Measurements from ENCODE around the gene ARHGAP42. TPM values are rescaled to one million over a fixed set of nuclear protein-coding genes. Genes with fewer than 3 reads are reported as not detected.

ARHGAP42 gene
- total RNA-seq, 4 donors from 2014 or later, result 28.5 to 52.2 (median 40.4) TPM

DNA sequence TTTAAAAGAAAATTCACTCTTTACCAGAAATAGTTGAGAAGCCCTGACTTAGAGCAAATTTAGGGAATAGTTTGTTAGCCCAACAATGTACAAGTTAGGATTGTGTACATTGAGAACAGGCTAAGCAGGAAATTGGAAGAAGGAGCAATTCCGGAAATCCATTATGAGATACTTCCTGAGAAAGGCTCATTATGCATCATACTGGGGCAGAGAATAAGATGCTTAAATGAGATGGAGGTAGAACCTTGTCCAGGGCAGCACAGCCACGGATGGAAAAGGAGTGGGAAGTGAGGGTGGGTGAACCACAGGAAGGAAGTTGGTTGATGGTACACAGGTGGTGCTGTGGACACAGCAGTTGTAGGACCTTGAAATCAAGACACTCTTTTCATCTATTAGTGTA lies 262.4 kb downstream of the ARHGAP42 start:
- DNase-seq (ENCODE audit: low spot score in 2 of 2), result no peak
- H3K27ac ChIP-seq, result no peak overlapping the region
- H3K27me3 ChIP-seq, result no peaks in the 10 kb centered on the region
- H3K36me3 ChIP-seq, result peaks cover 0 to 26% (median 0%) of the 10 kb centered on the region in 3 donors
- TF ChIP-seq POLR2A (IDR thresholded peaks at IDR 0.05) (no peak), EP300 (IDR thresholded peaks at IDR 0.05) (no peak)
- TF ChIP-seq, protein P1, sequence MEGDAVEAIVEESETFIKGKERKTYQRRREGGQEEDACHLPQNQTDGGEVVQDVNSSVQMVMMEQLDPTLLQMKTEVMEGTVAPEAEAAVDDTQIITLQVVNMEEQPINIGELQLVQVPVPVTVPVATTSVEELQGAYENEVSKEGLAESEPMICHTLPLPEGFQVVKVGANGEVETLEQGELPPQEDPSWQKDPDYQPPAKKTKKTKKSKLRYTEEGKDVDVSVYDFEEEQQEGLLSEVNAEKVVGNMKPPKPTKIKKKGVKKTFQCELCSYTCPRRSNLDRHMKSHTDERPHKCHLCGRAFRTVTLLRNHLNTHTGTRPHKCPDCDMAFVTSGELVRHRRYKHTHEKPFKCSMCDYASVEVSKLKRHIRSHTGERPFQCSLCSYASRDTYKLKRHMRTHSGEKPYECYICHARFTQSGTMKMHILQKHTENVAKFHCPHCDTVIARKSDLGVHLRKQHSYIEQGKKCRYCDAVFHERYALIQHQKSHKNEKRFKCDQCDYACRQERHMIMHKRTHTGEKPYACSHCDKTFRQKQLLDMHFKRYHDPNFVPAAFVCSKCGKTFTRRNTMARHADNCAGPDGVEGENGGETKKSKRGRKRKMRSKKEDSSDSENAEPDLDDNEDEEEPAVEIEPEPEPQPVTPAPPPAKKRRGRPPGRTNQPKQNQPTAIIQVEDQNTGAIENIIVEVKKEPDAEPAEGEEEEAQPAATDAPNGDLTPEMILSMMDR (IDR thresholded peaks at IDR 0.05), result no peak
- H3K9me3 ChIP-seq, result no peaks in the 10 kb centered on the region
- H3K4me1 ChIP-seq, result no peaks in the 10 kb centered on the region
- WGBS, 2 donors, result 71 to 74% methylated on average over 2 of the region's 2 CpGs
- H3K4me3 ChIP-seq, result no peak overlapping the region

DNA sequence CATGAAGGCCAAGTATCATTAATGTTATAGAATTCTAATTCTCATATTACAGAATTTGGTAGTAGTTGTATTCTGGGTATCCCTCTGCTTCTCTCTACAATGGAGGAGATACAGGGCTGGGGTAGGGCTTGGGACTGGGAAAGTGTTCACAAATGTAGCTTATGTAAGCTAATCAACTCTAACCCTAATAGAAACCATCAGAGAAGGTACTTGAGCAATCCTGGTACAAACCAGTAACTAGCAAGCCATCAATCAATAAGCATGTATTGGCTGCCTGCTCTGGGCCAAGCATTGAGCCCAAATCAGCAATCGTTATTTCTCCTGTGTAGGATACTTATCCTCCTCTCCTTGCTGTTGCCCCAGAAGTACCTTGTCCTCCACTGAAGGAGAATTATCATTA lies 268.2 kb downstream of the ARHGAP42 start:
- Histone ChIP-seq H3K36me3 (peaks cover 0 to 18% (median 0%) of the 10 kb centered on the region in 3 donors), H3K27ac (no peak overlapping the region), H3K4me1 (peaks cover 0 to 4% (median 0%) of the 10 kb centered on the region in 4 donors), H3K27me3 (no peaks in the 10 kb centered on the region), H3K4me3 (no peak overlapping the region), H3K9me3 (no peaks in the 10 kb centered on the region)
- 92 to 95% methylated on average over 1 of the region's 1 CpG for WGBS, 2 donors
- TF ChIP-seq POLR2A (IDR thresholded peaks at IDR 0.05) (no peak), EP300 (IDR thresholded peaks at IDR 0.05) (no peak)
- TF ChIP-seq, protein P1 (IDR thresholded peaks at IDR 0.05), result no peak
- no peak for DNase-seq (ENCODE audit: low spot score in 2 of 2)

DNA sequence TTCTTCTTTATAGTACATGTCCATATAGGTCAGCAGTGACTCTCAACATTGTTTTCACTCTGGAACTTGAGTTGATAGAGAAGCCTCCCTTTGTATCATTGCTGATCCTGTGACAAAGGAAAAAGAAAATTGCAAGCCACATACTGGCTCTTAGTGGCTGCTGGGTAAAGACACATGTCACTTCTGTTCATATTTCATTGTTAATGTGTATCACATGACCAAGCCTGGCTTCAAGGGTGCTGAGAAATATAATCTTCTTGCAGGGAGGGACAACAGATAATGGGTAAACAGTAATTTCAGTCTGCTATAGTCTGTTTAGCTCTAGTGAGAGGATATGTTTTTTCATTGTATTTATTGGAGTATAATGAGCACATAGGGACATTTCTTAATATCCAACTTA lies 269.3 kb downstream of the ARHGAP42 start:
- no peak overlapping the region for H3K4me3 ChIP-seq
- H3K4me1 ChIP-seq, result peaks cover 0 to 4% (median 0%) of the 10 kb centered on the region in 4 donors
- no peaks in the 10 kb centered on the region for H3K27me3 ChIP-seq
- H3K36me3 ChIP-seq, result peaks cover 0 to 28% (median 0%) of the 10 kb centered on the region in 3 donors
- TF ChIP-seq, protein P1 (IDR thresholded peaks at IDR 0.05), result no peak
- TF ChIP-seq POLR2A (IDR thresholded peaks at IDR 0.05) (no peak), EP300 (IDR thresholded peaks at IDR 0.05) (no peak)
- DNase-seq (ENCODE audit: low spot score in 2 of 2), result no peak
- no peaks in the 10 kb centered on the region for H3K9me3 ChIP-seq
- no peak overlapping the region for H3K27ac ChIP-seq

DNA sequence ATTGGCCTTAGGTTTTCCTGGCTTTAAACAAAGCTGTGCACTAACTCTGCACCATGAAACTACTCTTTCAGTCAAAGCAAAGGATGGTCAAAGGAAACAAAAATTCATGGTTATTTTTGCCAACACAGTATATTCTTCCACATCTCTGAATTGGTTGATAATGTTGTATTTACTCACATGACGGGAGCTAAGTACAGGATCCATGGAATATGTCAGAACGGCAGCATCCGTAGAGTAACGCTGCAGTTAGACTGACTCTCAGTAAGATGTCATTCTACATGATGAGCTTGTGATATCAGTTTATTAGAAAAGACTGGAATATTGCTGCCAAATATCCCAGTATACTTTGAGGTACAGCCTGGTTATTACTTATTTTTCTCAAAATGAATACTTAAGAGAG lies 270.4 kb downstream of the ARHGAP42 start:
- no peak for DNase-seq (ENCODE audit: low spot score in 2 of 2)
- WGBS, 2 donors, result 71 to 89% methylated on average over 4 of the region's 4 CpGs

DNA sequence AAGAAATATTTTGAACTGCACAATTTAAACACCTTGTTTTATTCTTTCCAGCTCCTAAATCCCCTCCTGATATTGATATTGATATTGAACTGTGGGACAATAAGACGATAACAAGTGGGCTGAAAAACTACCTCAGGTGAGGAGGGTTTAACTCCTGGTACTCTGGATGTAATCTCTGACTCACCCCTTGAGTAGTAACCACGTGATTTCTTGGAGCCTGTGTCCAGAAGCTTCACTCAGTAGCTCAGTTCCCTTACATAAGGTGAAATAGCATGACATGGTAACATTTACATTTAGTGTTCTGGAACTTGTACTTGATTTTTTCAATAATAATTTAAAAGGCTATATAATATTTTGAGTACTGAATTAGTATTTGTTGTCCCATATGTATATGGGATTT lies 274.5 kb downstream of the ARHGAP42 start:
- TF ChIP-seq, protein P1 (IDR thresholded peaks at IDR 0.05), result no peak
- TF ChIP-seq POLR2A (IDR thresholded peaks at IDR 0.05) (no peak), EP300 (IDR thresholded peaks at IDR 0.05) (no peak)
- no peaks in the 10 kb centered on the region for H3K9me3 ChIP-seq
- peaks cover 0 to 68% (median 0%) of the 10 kb centered on the region in 3 donors for H3K36me3 ChIP-seq
- H3K27ac ChIP-seq, result no peak overlapping the region
- DNase-seq (ENCODE audit: low spot score in 2 of 2), result no peak
- peaks cover 0 to 8% (median 0%) of the 10 kb centered on the region in 4 donors for H3K4me1 ChIP-seq
- no peaks in the 10 kb centered on the region for H3K27me3 ChIP-seq
- no peak overlapping the region for H3K4me3 ChIP-seq
- WGBS, 2 donors, result 80 to 87% methylated on average over 2 of the region's 2 CpGs

More for the DNA sequence above, 270.4 kb downstream of the ARHGAP42 start:
- no peak overlapping the region for H3K27ac ChIP-seq
- H3K27me3 ChIP-seq, result no peaks in the 10 kb centered on the region
- TF ChIP-seq EP300 (IDR thresholded peaks at IDR 0.05) (no peak), POLR2A (IDR thresholded peaks at IDR 0.05) (no peak)
- TF ChIP-seq, protein P1 (IDR thresholded peaks at IDR 0.05), result no peak
- peaks cover 0 to 4% (median 0%) of the 10 kb centered on the region in 4 donors for H3K4me1 ChIP-seq
- no peaks in the 10 kb centered on the region for H3K9me3 ChIP-seq
- peaks cover 0 to 34% (median 0%) of the 10 kb centered on the region in 3 donors for H3K36me3 ChIP-seq
- H3K4me3 ChIP-seq, result no peak overlapping the region
